B cell (primary cell): ENCODE measurements around the gene PRKCA. TPM values are rescaled to one million over a fixed set of nuclear protein-coding genes. Genes with fewer than 3 reads are reported as not detected.

Source experiments
- ATAC-seq: fragments of 200-7000 bp; cut with Tn5 transposase; one replicate; pipeline ENCODE4 v1.10.0; 2021; ENCODE audit warnings: low read depth, mild to moderate bottlenecking, moderate number of reproducible peaks, moderate library complexity
- CTCF ChIA-PET: fragments of 350-600 bp; sonication (Branson Sonifier 250); formaldehyde crosslinking; loops from one replicate; lab custom pipeline; 2021; ENCODE audit warnings: antibody characterized with exemption, inconsistent platforms; lab: Charles Lee
- POLR2A ChIA-PET: fragments of 350-600 bp; sonication (Branson Sonifier 250); formaldehyde crosslinking; loops from one replicate; lab custom pipeline; 2021; ENCODE audit warnings: antibody characterized with exemption; lab: Charles Lee
- DNase-seq: peaks from one replicate; pipeline ENCODE4 v3.0.0; 2013
- H2AFZ ChIP-seq: 2 replicates; pipeline ENCODE4 v1.6.1; 2012; ENCODE audit warnings: mild to moderate bottlenecking, low read depth, low read length; ENCODE audit not compliant: insufficient read depth, poor library complexity, severe bottlenecking
- H3K27ac ChIP-seq, 2 donors: 1 replicate in 1 of 2; 2 replicates in 1 of 2; pipeline ENCODE4 v1.5.1; 2012 to 2013; ENCODE audit warnings: low read length in 2 of 2, mild to moderate bottlenecking in 2 of 2, moderate library complexity in 1 of 2
- H3K27me3 ChIP-seq, 4 experiments: fragments of 200-600 bp in 1 of 4; sonication (generic) in 1 of 4; replicated peaks in 1 of 4; 1 replicate in 2 of 4; 2 replicates in 2 of 4; pipeline versions ENCODE4 v1.6.1 to v1.7.0; 2013 to 2016; ENCODE audit warnings: low read length in 3 of 4, mild to moderate bottlenecking in 2 of 4, mixed read lengths in 1 of 4, moderate library complexity in 1 of 4; ENCODE audit not compliant: insufficient read depth in 4 of 4, control insufficient read depth in 3 of 4; ENCODE audit errors: control extremely low read depth in 1 of 4
- H3K36me3 ChIP-seq, 2 experiments: replicated peaks in 1 of 2; 1 replicate in 1 of 2; 2 replicates in 1 of 2; pipeline versions ENCODE4 v1.6.1 to v1.7.1; 2013; ENCODE audit warnings: low read length in 1 of 2; ENCODE audit not compliant: insufficient read depth in 2 of 2, control insufficient read depth in 1 of 2; ENCODE audit errors: control extremely low read depth in 1 of 2, extremely low read depth in 1 of 2
- H3K4me1 ChIP-seq, 2 donors: fragments of 200-600 bp in 1 of 2; sonication (generic) in 1 of 2; 1 replicate in 1 of 2; 2 replicates in 1 of 2; pipeline versions ENCODE4 v1.5.1 to v1.6.1; 2013 to 2017; ENCODE audit warnings: low read length in 2 of 2; ENCODE audit not compliant: control insufficient read depth in 2 of 2, insufficient read depth in 2 of 2
- H3K4me2 ChIP-seq: replicated peaks from 2 replicates; pipeline ENCODE3; 2012; ENCODE audit warnings: mild to moderate bottlenecking, low read depth, low read length; ENCODE audit not compliant: poor library complexity, severe bottlenecking
- H3K4me3 ChIP-seq, 5 experiments: fragments of 200-600 bp in 1 of 5; sonication (generic) in 1 of 5; 1 replicate in 3 of 5; 2 replicates in 2 of 5; pipeline versions ENCODE4 v1.5.1 to v1.7.0; 2011 to 2016; ENCODE audit warnings: low read length in 4 of 5, mild to moderate bottlenecking in 4 of 5, low read depth in 2 of 5, control low read depth in 1 of 5, moderate library complexity in 1 of 5; ENCODE audit not compliant: insufficient read depth in 1 of 5; ENCODE audit errors: control extremely low read depth in 1 of 5, extremely low read depth in 1 of 5
- H3K79me2 ChIP-seq: fragments of 200-600 bp; sonication (generic); one replicate; pipeline ENCODE4 v1.6.0; 2016; ENCODE audit warnings: low read length; ENCODE audit not compliant: control insufficient read depth, insufficient read depth
- H3K9ac ChIP-seq: fragments of 200-600 bp; sonication (generic); 2 replicates; pipeline ENCODE4 v1.6.1; 2017; ENCODE audit warnings: mild to moderate bottlenecking, low read length, moderate library complexity
- H3K9me3 ChIP-seq, 3 donors: one replicate each; pipeline versions ENCODE4 v1.6.1 to v1.7.1; 2013; ENCODE audit warnings: low read length in 2 of 3; ENCODE audit not compliant: control insufficient read depth in 2 of 3, insufficient read depth in 1 of 3; ENCODE audit errors: control extremely low read depth in 1 of 3
- H4K20me1 ChIP-seq: 2 replicates; pipeline ENCODE4 v1.6.0; 2012; ENCODE audit warnings: mild to moderate bottlenecking, low read length; ENCODE audit not compliant: insufficient read depth, control insufficient read depth, poor library complexity, severe bottlenecking
- H3K27ac Mint-ChIP-seq: one replicate; pipeline ENCODE4 v1.8.0; 2021; ENCODE audit warnings: mixed read lengths
- H3K27me3 Mint-ChIP-seq: one replicate; pipeline ENCODE4 v1.8.0; 2021; ENCODE audit warnings: mixed read lengths
- H3K4me1 Mint-ChIP-seq: one replicate; pipeline ENCODE4 v1.8.0; 2021; ENCODE audit warnings: mixed read lengths
- H3K4me3 Mint-ChIP-seq: one replicate; pipeline ENCODE4 v1.8.0; 2021; ENCODE audit warnings: mixed read lengths
- H3K9me3 Mint-ChIP-seq: one replicate; pipeline ENCODE4 v1.8.0; 2022; ENCODE audit warnings: mixed read lengths; ENCODE audit not compliant: insufficient read depth
- EZH2 ChIP-seq: IDR thresholded peaks from 2 replicates; pipeline ENCODE4 v1.6.1; 2012; ENCODE audit warnings: borderline replicate concordance, low read depth, mild to moderate bottlenecking, moderate library complexity, low read length; ENCODE audit not compliant: insufficient read depth, poor library complexity, severe bottlenecking
- WGBS: methylation state at CpG from one replicate; pipeline ENCODE4 v1.1.5; 2013; ENCODE audit warnings: missing lambda C conversion rate; ENCODE audit not compliant: insufficient coverage; 5-methylcytosine and 5-hydroxymethylcytosine counted together
- intact Hi-C: fragments of 100-400 bp; cut with micrococcal nuclease; formaldehyde crosslinking; loops from one replicate; pipeline ENCODE4 v1.10.0; 2022
- polyA plus RNA-seq: library from polyadenylated mRNA; depleted of rRNA; stranded (reverse); fragments of >200 nt; gene quantifications from 2 replicates; pipeline ENCODE4 v1.2.3, GENCODE V29; 2012
- total RNA-seq, 2 donors: library from RNA; stranded (reverse); fragments of 120-200 nt in 1 of 2; gene quantifications; 1 replicate in 1 of 2; 2 replicates in 1 of 2; pipeline versions ENCODE4 v1.2.3 to v1.2.4, GENCODE V29; 2013 to 2022
- TF ChIP-seq, protein P1 (sequence below): fragments of 200-600 bp; IDR thresholded peaks from one replicate; pipeline ENCODE4 v1.8.0; 2022; ENCODE audit warnings: antibody characterized with exemption, mild to moderate bottlenecking

Gene PRKCA
- total and polyA plus RNA-seq, 2 donors (not counting 1 experiment from before 2014, with no cell fraction given): 0.33 to 7.7 TPM

- Mint-ChIP-seq H3K27me3 (peaks cover 28% of the 10 kb centered on the region), H3K27ac (no peak overlapping the region), H3K4me3 (no peak overlapping the region), H3K4me1 (peaks cover 14% of the 10 kb centered on the region), H3K9me3 (no peaks in the 10 kb centered on the region)
- H3K36me3 ChIP-seq: no peaks in the 10 kb centered on the region
- H2AFZ ChIP-seq: no peak overlapping the region
- ChIA-PET CTCF (no interaction called here), POLR2A (no interaction called here)
- TF ChIP-seq, protein P1, sequence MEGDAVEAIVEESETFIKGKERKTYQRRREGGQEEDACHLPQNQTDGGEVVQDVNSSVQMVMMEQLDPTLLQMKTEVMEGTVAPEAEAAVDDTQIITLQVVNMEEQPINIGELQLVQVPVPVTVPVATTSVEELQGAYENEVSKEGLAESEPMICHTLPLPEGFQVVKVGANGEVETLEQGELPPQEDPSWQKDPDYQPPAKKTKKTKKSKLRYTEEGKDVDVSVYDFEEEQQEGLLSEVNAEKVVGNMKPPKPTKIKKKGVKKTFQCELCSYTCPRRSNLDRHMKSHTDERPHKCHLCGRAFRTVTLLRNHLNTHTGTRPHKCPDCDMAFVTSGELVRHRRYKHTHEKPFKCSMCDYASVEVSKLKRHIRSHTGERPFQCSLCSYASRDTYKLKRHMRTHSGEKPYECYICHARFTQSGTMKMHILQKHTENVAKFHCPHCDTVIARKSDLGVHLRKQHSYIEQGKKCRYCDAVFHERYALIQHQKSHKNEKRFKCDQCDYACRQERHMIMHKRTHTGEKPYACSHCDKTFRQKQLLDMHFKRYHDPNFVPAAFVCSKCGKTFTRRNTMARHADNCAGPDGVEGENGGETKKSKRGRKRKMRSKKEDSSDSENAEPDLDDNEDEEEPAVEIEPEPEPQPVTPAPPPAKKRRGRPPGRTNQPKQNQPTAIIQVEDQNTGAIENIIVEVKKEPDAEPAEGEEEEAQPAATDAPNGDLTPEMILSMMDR: no peak
- TF ChIP-seq EZH2: no peak
- H3K4me1 ChIP-seq: peaks cover 13 to 14% of the 10 kb centered on the region in 2 donors
- no peaks in the 10 kb centered on the region for H3K9me3 ChIP-seq
- intact Hi-C loops: no loop called here
- H3K4me2 ChIP-seq: no peak overlapping the region
- peaks cover 0 to 40% (median 11%) of the 10 kb centered on the region in 4 experiments for H3K27me3 ChIP-seq
- no peak overlapping the region for H3K4me3 ChIP-seq
- ATAC-seq: no peak
- no peaks in the 10 kb centered on the region for H3K79me2 ChIP-seq
- no peak for DNase-seq
- no peak overlapping the region for H3K27ac ChIP-seq
- no peak overlapping the region for H3K9ac ChIP-seq
- no peaks in the 10 kb centered on the region for H4K20me1 ChIP-seq
- 100% methylated on average over 2 of the region's 4 CpGs for WGBS
Measured at GRCh38 chr17:66299711-66300110, 2.7 kb upstream of the PRKCA start.

GRCh38 chr17:66300956-66301355 lies 1.5 kb upstream of the PRKCA start:
- Histone ChIP-seq H3K9ac (no peak overlapping the region), H3K4me2 (no peak overlapping the region), H3K79me2 (no peaks in the 10 kb centered on the region), H2AFZ (no peak overlapping the region), H3K27me3 (peaks cover 0 to 40% (median 11%) of the 10 kb centered on the region in 4 experiments), H3K9me3 (no peaks in the 10 kb centered on the region), H3K27ac (no peak overlapping the region), H3K36me3 (no peaks in the 10 kb centered on the region), H3K4me3 (no peak overlapping the region), H3K4me1 (peaks cover 13 to 14% of the 10 kb centered on the region in 2 donors), H4K20me1 (no peaks in the 10 kb centered on the region)
- H3K27me3 Mint-ChIP-seq: peaks cover 28% of the 10 kb centered on the region
- H3K4me1 Mint-ChIP-seq: peaks cover 14% of the 10 kb centered on the region
- intact Hi-C loops: no loop called here
- no peaks in the 10 kb centered on the region for H3K9me3 Mint-ChIP-seq
- DNase-seq (no peak), ATAC-seq (no peak)
- POLR2A ChIA-PET: no interaction called here
- 73% methylated on average over 7 of the region's 8 CpGs for WGBS
- TF ChIP-seq, protein P1: no peak
- TF ChIP-seq EZH2: no peak
- no peak overlapping the region for H3K27ac Mint-ChIP-seq
- peak overlapping the region; percentile 84 for H3K4me3 Mint-ChIP-seq
- CTCF ChIA-PET: no interaction called here
